ENCODE data around the gene PSAP. TPM values are rescaled to one million over a fixed set of nuclear protein-coding genes. Genes with fewer than 3 reads are reported as not detected.
A peak's percentile ranks its signal among the peaks of the same experiment; 100 is the strongest.

Gene PSAP
- total RNA-seq, 4 donors from 2014 or later = 280 to 623 (median 490) TPM

DNA sequence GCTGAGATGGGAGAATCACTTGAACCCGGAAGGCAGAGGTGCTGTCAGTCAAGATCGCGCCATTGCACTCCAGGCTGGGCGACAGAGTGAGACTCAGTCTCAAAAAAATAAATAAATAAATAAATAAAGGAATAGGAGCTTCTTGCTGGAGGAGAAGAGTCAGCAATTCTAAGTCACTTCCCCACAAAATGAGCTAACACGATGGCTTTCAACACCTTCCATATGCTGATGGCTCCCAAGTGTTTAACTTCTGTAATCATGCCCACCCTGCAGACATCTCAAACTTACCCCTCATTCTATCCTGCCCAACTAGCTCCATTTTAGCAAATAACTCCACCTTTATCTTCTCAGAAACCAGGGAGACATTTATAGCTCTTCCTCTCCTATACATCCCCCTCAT is 21.2 kb downstream of the PSAP start:
- no peak for DNase-seq
- no peak for TF ChIP-seq CTCF (IDR thresholded peaks at IDR 0.05)
- no peak for TF ChIP-seq POLR2A (IDR thresholded peaks at IDR 0.05)
- Histone ChIP-seq H3K27ac (peak overlapping the region in 2 of 4 donors; percentile 36 to 80), H3K9me3 (no peaks in the 10 kb centered on the region), H3K4me3 (no peak overlapping the region), H3K4me1 (peaks cover 0 to 44% (median 13%) of the 10 kb centered on the region in 3 donors), H3K36me3 (peaks cover 34 to 92% (median 54%) of the 10 kb centered on the region in 3 donors), H3K27me3 (no peaks in the 10 kb centered on the region)
- intact Hi-C loops (cut with DNase I) = loop anchor here (10.0 kb wide), 1 partner anchor 65 kb away; no protein-coding TSS in a partner anchor
- WGBS, 2 donors = 94 to 95% methylated on average over 5 of the region's 5 CpGs

GRCh38 chr10:71829171-71829570 is 21.9 kb downstream of the PSAP start:
- H3K9me3 ChIP-seq = no peaks in the 10 kb centered on the region
- DNase-seq = no peak
- 59 to 66% methylated on average over 5 of the region's 5 CpGs for WGBS, 2 donors
- no peak overlapping the region for H3K4me3 ChIP-seq
- no peak overlapping the region for H3K27ac ChIP-seq
- no peaks in the 10 kb centered on the region for H3K27me3 ChIP-seq
- H3K36me3 ChIP-seq = peaks cover 40 to 98% (median 61%) of the 10 kb centered on the region in 3 donors
- intact Hi-C loops (cut with DNase I) = no loop called here
- H3K4me1 ChIP-seq = peaks cover 0 to 38% (median 13%) of the 10 kb centered on the region in 3 donors
- no peak for TF ChIP-seq CTCF (IDR thresholded peaks at IDR 0.05)
- TF ChIP-seq POLR2A (IDR thresholded peaks at IDR 0.05) = no peak

DNA sequence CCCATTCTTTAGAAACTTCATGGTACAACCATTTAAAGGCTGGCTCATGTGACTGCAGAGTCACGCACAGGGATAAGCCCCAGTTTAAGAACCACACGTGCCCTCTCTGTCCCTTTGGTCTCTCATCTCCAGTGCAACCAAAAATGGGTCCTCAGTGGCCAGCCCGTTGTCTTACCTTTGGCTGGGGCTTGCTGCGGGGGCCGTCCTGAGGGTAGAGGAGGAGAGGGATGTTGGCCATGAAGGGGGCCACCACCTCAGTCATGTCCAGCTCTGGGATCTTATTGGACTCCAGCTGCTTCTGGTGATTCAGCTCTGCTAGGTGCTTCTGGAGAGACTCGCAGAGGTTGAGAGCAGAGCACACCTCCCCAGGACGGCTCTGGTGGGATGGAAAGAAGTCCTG is 22.3 kb downstream of the PSAP start:
- H3K4me1 ChIP-seq = peaks cover 0 to 34% (median 13%) of the 10 kb centered on the region in 3 donors
- H3K36me3 ChIP-seq = peaks cover 44 to 98% (median 65%) of the 10 kb centered on the region in 3 donors
- 92 to 94% methylated on average over 7 of the region's 7 CpGs for WGBS, 2 donors
- no peak overlapping the region for H3K4me3 ChIP-seq
- TF ChIP-seq CTCF (IDR thresholded peaks at IDR 0.05) (no peak), POLR2A (IDR thresholded peaks at IDR 0.05) (no peak)
- H3K27me3 ChIP-seq = no peaks in the 10 kb centered on the region
- DNase-seq = no peak
- intact Hi-C loops (cut with DNase I) = no loop called here
- H3K27ac ChIP-seq = no peak overlapping the region
- H3K9me3 ChIP-seq = no peaks in the 10 kb centered on the region

- Histone ChIP-seq H3K9me3 (no peaks in the 10 kb centered on the region), H3K27ac (no peak overlapping the region), H3K4me3 (no peak overlapping the region), H3K36me3 (peaks cover 53 to 99% (median 73%) of the 10 kb centered on the region in 3 donors), H3K27me3 (no peaks in the 10 kb centered on the region), H3K4me1 (peaks cover 0 to 25% (median 7%) of the 10 kb centered on the region in 3 donors)
- TF ChIP-seq POLR2A (IDR thresholded peaks at IDR 0.05) (no peak), CTCF (IDR thresholded peaks at IDR 0.05) (no peak)
- intact Hi-C loops (cut with DNase I) = no loop called here
- no peak for DNase-seq
- 70 to 71% methylated on average over 1 to 3 of the region's 6 CpGs for WGBS, 2 donors
These were observed 23.2 kb downstream of the PSAP start for GRCh38 chr10:71827852-71828251.

DNA sequence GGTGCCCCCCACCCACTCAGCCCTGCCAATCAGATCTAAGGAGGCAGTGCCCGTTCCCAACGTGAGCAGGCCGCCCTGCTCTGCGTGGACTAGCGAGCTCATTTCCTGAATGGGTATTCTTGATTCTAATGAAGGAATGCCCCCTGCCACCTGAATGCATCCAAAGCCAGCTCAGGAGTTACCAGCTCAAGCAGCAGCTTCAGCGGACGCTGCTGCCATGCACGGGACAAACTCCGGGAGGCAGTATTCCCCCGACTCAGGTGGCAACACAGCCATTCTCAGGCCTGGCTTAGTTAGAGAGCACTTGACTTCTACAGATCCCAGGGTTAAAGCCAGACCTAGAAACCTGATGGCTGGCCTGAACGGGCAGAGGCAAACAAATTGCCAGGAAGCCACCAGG is 25.8 kb downstream of the PSAP start:
- Histone ChIP-seq H3K36me3 (peaks cover 42 to 100% (median 78%) of the 10 kb centered on the region in 3 donors), H3K27me3 (no peaks in the 10 kb centered on the region), H3K4me1 (peaks cover 0 to 1% (median 0%) of the 10 kb centered on the region in 3 donors), H3K4me3 (no peak overlapping the region), H3K9me3 (no peaks in the 10 kb centered on the region), H3K27ac (no peak overlapping the region)
- intact Hi-C loops (cut with DNase I) = no loop called here
- DNase-seq = no peak
- TF ChIP-seq CTCF (IDR thresholded peaks at IDR 0.05) (no peak), POLR2A (IDR thresholded peaks at IDR 0.05) (no peak)
- 61% methylated on average over 5 of the region's 11 CpGs; no CpG with 5 or more reads in 1 of the 2 donors for WGBS, 2 donors

Measured in esophagus squamous epithelium (tissue), 5 donors.